LNCAP (cell line): ENCODE measurements around the gene PRMT5.

Experiments used
- CTCF ChIP-seq: fragments of 450-650 bp; IDR thresholded peaks from 2 replicates; pipeline ENCODE4 v1.5.1; 2017; ENCODE audit warnings: mild to moderate bottlenecking

The PRMT5 gene

DNA sequence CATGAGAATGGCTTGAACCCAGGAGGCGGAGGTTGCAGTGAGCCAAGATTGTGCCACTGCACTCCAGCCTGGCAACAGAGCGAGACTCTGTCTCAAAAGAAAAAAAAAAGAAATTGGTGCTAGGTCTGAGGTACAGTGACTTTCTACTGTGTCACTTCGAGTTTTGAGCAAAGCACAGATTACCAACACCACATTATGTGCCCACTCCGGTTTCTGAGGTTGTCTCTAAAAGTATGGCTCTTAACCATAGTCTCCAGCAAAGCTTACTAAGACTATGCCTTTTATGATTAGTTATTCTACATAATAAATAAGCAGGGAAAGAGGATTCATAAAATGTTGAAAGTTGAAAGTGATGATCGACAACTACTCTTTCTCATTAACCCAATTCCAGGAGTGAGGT lies 18.3 kb downstream of the PRMT5 start:
- no peak for TF ChIP-seq CTCF

DNA sequence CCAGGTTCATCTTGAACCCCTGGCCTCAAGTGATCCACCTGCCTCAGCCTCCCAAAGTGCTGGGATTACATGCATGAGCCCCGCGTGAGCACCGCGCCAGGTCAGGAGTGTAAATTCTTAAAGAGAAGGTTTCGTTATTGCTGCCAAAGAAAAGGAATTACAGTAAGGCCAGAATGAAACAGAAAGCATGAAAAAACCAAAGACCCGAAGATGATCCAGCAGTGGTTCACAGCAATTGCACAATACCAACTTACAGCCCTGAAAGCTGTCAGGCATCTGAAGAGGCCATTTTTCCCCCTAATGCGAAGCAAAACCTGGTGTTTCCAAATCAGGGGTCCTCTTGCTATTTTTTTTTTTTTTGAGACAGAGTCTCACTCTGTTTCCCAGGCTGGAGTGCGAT lies 20.6 kb downstream of the PRMT5 start:
- TF ChIP-seq CTCF, result no peak

DNA sequence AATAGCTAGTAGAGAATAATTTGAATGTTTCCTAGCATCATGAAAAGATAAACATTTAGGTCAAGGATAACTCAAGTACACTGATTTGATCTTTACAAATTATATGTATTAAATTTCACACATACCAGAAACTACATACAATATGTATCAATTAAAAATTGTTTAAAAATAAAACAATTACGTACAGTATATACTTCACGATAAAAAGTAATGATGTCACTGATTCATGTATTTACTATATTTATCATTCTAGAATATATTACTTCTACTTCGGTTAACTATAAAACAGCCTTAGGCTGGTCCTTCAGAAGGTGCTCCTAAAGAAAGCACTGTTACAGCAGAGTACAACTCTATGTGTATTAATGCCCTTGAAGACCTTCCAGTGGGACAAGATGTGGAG lies 21.7 kb downstream of the PRMT5 start:
- no peak for TF ChIP-seq CTCF

DNA sequence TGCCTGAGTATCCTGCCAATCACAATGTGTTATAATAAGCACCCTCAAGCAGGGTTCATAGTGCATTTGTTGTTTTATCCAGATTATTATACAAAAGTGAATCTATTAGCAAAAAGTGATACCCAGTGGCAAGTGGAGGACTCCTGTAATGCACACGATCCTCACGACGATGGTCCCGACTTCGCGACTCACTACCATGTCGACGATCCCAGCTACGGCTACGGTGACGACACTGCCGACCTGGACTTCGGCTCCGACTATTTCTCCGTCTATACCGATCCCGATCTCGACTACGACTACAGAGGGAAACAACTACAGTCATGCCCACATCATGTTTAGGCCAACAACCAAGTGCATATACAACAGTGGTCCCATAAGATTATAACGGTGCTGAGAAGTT lies 23.1 kb downstream of the PRMT5 start:
- TF ChIP-seq CTCF, result no peak

DNA sequence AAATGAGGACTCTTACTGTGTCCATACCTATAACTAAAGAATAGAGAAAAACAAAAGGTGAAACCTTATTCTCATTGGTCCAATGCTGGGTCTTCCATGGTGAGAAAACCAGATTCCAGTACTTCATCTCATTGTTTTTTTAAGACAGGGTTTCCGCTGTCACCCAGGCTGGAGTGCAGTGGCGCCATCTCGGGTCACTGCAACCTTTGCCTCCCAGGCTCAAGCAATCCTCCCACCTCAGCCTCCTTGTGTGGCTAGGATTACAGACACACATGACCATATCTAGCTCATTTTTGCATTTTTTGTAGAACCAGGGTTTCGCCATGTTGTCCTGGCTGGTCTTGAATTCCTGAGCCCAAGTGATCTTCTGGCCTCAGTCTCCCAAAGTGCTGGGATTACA lies 23.5 kb downstream of the PRMT5 start:
- TF ChIP-seq CTCF, result no peak

- no peak for TF ChIP-seq CTCF
These were observed 25.5 kb downstream of the PRMT5 start for GRCh38 chr14:22903742-22904087.

GRCh38 chr14:22901799-22902198 lies 27.4 kb downstream of the PRMT5 start:
- no peak for TF ChIP-seq CTCF

DNA sequence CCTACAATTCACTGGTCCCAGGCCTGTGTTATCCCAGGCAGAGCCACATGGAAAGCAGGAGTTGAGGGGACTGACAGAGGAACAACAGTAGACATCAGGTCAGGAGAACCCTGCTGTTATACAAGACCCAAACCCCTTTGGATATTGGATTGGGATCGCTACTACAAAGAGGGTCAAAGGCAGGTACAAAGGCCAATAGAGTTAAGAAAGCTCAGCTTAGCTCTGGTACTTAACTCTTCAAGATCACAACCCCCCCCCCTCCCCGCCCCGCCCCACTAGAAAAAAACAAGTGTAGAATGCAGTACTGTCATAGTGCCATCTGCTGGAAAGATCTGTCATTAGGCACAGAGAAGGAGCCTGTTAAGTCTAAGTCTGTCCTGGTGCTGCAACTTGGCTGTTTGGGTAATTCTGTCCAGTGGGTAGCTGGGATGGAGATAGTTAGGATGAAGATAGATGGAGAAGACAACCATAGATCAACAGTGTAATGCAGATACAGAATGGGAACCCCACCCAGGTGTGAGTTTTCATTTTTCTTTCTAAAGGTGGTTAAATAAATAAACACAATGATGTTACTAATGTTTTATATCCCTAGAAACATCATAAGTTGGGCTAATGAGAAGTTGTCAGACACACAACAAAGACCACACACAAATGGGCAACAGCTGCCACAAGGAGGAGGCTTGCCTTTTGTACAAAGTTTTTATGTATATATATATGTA lies 28.9 kb downstream of the PRMT5 start:
- TF ChIP-seq CTCF, result peak; percentile 66
